ENCODE measurements around the gene TXNDC2. TPM values are rescaled to one million over a fixed set of nuclear protein-coding genes. Genes with fewer than 3 reads are reported as not detected.
"Not testable (repeated sequence)": the region's sequence is repeated elsewhere in the genome, so short reads cannot be mapped to it uniquely, and the experiment has no call there.

TXNDC2 gene
- total RNA-seq, 2 donors from 2014 or later, result 0.18 TPM; not detected in 1

- ATAC-seq, result peak; percentile 90 to 93
- peak; percentile 57 for DNase-seq
- intact Hi-C loops (cut with DNase I), result loop anchor here in 1 of 2 donors (5.0 kb wide), 1 partner anchor 35 kb away; the partner anchor contains the start of gene VAPA
Observed at GRCh38 chr18:9876867-9877654, 8.7 kb upstream of the TXNDC2 start.

- no peak for DNase-seq
- ATAC-seq, result no peak
- intact Hi-C loops (cut with DNase I), result loop anchor here in 1 of 2 donors (5.0 kb wide), 1 partner anchor 35 kb away; the partner anchor contains the start of gene VAPA
Observed at GRCh38 chr18:9877655-9878014, 8.1 kb upstream of the TXNDC2 start.

GRCh38 chr18:9878095-9878494, 7.7 kb upstream of the TXNDC2 start:
- ATAC-seq, result no peak
- no peak for DNase-seq
- intact Hi-C loops (cut with DNase I), result loop anchor here in 1 of 2 donors (5.0 kb wide), 1 partner anchor 34 kb away; the partner anchor contains the start of gene VAPA

- ATAC-seq (no peak), DNase-seq (no peak)
- intact Hi-C loops (cut with DNase I), result loop anchor here in 1 of 2 donors (5.0 kb wide), 1 partner anchor 33 kb away; the partner anchor contains the start of gene VAPA
Observed at GRCh38 chr18:9878783-9879242, 7.0 kb upstream of the TXNDC2 start.

- DNase-seq (no peak), ATAC-seq (no peak)
- intact Hi-C loops (cut with DNase I), result no loop called here
Observed at GRCh38 chr18:9884090-9884489, 1.7 kb upstream of the TXNDC2 start.

GRCh38 chr18:9884532-9885140, 1.1 kb upstream of the TXNDC2 start:
- intact Hi-C loops (cut with DNase I), result no loop called here
- DNase-seq, result no peak
- ATAC-seq, result no peak

- intact Hi-C loops (cut with DNase I), result no loop called here
- no peak for ATAC-seq
- no peak for DNase-seq
Observed at GRCh38 chr18:9886005-9886348, 204 bp downstream of the TXNDC2 start.

GRCh38 chr18:9887992-9888391, 2.2 kb downstream of the TXNDC2 start:
- intact Hi-C loops (cut with DNase I), result no loop called here
- ATAC-seq, result no peak

GRCh38 chr18:9890196-9890595, 4.4 kb downstream of the TXNDC2 start:
- DNase-seq (no peak), ATAC-seq (peak in 1 of 2 donors; percentile 68)
- intact Hi-C loops (cut with DNase I), result no loop called here

More at GRCh38 chr18:9887992-9888391, 2.2 kb downstream of the TXNDC2 start:
- DNase-seq, result no peak

- ATAC-seq, result no peak
- DNase-seq, result no peak
- intact Hi-C loops (cut with DNase I), result no loop called here
Observed at GRCh38 chr18:9890957-9891356, 5.2 kb downstream of the TXNDC2 start.

- ATAC-seq, result not testable (repeated sequence)
Observed at GRCh38 chr18:9891515-9891914, 5.7 kb downstream of the TXNDC2 start.

GRCh38 chr18:9894454-9895068, 8.8 kb downstream of the TXNDC2 start:
- DNase-seq, result no peak
- ATAC-seq, result no peak
- intact Hi-C loops (cut with DNase I), result no loop called here

More at GRCh38 chr18:9891515-9891914, 5.7 kb downstream of the TXNDC2 start:
- DNase-seq; intact Hi-C loops (cut with DNase I): not testable (repeated sequence)

- DNase-seq (no peak), ATAC-seq (no peak)
- intact Hi-C loops (cut with DNase I), result no loop called here
Observed at GRCh38 chr18:9897129-9897528, 11.4 kb downstream of the TXNDC2 start.

GRCh38 chr18:9897787-9898291, 12.1 kb downstream of the TXNDC2 start:
- ATAC-seq; DNase-seq; intact Hi-C loops (cut with DNase I): not testable (repeated sequence)

GRCh38 chr18:9898792-9899549, 13.2 kb downstream of the TXNDC2 start:
- DNase-seq (no peak), ATAC-seq (no peak)
- intact Hi-C loops (cut with DNase I), result no loop called here

GRCh38 chr18:9899550-9899930, 13.8 kb downstream of the TXNDC2 start:
- ATAC-seq; intact Hi-C loops (cut with DNase I); DNase-seq: not testable (repeated sequence)

GRCh38 chr18:9900699-9901098, 14.9 kb downstream of the TXNDC2 start:
- ATAC-seq (no peak), DNase-seq (no peak)
- intact Hi-C loops (cut with DNase I), result no loop called here

- intact Hi-C loops (cut with DNase I), result no loop called here
- ATAC-seq, result peak; percentile 34 to 59
- peak; percentile 40 for DNase-seq
Observed at GRCh38 chr18:9901377-9901776, 15.6 kb downstream of the TXNDC2 start.

- intact Hi-C loops (cut with DNase I); ATAC-seq; DNase-seq: not testable (repeated sequence)
Observed at GRCh38 chr18:9902264-9902663, 16.5 kb downstream of the TXNDC2 start.
